GM21723 (cell line): ENCODE results near the gene STX8.

Experiments
- ATAC-seq: cut with Tn5 transposase; IDR thresholded peaks from one replicate; pipeline ENCODE4 v1.9.1; 2021; ENCODE audit warnings: mild to moderate bottlenecking, moderate library complexity; ENCODE audit not compliant: unreplicated experiment

Gene STX8

DNA sequence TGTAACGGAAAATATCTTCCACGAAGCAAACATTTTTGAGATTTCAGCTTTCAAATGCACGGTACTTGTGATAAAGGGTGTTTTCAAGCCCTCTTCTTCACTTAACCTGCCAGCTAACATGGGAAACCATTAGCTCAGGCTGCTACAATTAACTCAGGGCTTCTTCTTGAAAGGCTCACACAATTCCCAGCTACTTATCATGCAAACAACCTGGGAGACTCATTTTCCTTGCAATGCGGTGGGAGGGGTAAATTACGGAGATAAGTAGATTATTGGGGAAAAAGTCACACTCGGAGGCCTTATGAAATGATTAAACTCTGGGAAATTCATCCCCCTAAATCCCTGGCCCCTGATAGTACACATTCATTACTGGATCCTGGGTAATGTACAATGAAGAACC is 266.4 kb downstream of the STX8 start:
- ATAC-seq, result no peak

DNA sequence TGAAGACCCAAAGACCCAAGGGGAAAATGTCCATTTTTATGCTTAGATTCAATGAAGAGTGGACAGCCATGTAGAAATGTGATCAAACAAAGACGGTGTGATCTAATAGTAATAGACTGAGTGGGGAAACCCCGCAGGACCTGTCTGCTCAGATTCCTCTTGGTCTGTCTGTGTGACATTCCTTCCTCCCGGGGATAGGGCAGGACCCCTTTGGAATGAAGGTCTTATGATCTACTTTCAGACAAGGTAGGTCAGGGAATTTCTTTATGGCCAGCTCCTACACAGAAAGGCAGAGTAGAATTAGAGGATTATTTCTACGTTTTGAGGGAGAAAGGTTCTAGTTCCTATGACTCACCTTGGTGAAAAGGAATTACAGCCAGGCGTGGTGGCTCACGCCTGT is 267.6 kb downstream of the STX8 start:
- no peak for ATAC-seq

DNA sequence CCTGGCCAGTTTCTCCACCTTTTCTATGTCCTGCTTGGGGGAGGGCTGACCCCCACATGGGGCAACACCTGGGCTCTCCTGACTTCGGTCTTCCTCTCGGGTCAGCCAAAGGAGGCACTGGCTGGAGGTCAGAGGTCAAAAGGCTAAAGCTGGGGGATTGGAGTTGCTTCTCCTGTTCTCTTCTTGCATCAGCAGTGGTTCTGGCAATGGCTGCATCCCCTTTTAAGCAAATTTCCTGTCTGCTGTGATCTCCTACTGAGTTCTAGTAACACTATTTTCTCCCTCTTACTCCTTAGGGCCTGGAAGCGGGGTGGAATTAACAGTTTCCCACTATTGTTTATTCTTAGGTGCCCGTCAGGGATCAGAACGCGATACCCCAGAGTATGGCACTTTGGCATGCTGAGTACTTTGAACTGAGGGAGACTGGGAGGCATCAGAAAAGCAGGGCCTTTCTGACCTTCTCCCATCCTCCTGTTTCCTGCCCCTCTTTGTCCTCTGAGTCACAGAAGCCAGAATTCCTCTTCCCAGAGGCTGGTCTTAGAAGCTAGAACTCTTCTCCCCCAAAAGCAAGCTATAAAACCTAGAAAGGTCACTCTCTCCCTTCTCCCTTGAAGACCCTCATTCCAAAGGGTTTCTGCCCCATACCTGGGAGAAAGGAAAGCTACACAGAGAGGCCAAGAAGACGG is 268.2 kb downstream of the STX8 start:
- ATAC-seq, result no peak

DNA sequence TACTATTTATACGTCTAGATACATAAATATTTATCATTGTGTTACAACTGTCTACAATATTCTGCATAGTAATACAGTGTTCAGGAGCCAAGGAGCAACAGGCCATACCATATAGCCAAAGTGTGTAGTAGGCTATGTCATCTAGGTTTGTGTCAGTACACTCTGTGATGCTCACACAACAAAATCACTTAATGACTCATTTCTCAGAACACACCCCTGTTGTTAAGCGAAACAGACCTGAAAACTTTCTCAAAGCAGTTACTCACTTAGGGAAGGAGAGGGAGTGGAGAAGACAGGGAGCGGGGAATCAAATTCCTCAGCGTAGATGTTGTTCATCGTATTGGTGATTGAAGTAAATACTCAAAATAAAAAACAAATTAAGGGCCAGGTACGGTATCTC is 269.5 kb downstream of the STX8 start:
- no peak for ATAC-seq

DNA sequence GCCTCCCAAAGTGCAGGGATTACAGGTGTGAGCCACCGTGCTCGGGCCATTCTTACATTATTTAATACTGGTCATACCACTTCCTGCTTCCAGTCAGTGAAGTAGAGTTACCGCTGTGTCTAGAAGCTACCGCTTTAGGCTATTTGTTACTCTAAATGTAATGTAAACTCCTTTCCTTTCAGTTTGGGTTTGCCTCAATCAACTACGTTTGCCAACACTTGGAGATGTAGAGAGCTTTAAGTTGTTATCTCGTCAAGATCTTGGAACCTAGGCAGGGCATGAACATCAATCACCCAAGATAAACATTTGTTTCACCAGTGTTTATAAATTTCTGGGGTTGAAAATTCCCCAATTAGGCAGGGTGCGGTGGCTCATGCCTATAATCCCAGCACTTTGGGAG is 275.9 kb downstream of the STX8 start:
- ATAC-seq, result no peak

DNA sequence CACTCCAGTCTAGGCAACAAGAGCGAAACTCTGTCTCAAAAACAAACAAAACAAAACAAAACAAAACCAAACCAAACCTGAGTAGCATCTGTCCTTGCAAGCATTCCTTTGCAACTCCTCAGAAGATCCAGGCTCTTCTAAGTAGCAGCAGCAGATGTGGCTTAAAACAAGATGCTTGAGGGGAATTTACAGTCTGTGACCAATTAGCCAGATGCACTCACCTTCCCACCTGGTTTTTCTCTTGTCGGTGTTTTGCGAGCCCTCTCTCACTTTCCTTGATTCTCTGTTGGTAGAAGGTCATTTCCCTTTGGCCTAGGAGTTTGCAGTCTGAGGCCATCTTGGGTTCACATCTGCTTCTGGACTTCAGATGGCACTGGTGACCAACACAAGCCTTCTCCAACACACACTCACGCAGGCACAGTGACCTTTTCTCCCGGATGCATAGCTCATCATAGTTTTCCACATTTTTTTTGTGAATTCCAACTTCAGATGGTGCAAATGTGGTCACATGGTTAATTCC is 276.8 kb downstream of the STX8 start:
- ATAC-seq, result no peak

DNA sequence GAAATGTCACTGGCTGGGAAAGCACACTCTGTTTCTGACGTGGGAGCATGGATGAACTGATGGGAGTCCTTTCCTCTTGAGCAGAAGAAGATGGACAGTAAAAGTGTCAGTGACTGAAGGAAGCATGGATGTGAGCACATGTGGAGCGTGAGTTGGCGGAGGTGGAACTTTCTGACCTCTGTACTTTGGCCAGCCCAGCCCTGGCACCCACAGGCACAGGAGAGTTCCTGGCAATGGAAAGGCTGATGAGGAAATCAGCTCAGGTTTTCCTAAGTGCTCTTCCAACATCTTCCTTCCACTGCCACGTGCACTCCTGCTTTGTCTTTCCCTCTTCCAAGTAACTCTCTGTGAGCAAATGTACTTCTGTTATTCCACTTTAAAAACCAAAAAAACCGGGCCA is 277.5 kb downstream of the STX8 start:
- ATAC-seq, result no peak

DNA sequence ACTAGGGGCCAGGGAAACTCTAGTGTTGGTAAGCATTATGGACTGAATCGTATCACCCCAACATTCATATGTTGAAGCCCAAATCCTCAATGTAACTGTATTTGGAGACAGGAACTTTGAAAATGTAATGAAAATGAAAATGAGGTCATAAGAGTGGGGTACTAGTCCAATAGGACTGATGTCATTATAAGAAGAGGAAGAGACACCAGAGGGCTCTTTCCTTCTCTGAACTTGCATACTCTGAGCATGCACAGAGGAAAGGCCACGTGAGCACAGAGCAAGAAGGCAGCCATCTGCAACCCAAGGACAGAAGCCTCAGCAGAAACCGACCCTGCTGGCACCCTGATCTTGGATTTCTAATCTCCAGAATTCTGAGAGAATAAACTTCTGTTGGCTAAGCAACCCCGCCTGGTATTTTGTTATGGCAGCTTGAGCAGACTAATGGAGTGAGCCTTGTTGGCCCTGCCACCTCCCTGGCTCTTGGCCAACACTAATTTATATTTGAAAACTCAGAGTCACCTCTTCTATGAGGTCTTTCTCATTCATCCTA is 280.9 kb downstream of the STX8 start:
- ATAC-seq, result no peak

DNA sequence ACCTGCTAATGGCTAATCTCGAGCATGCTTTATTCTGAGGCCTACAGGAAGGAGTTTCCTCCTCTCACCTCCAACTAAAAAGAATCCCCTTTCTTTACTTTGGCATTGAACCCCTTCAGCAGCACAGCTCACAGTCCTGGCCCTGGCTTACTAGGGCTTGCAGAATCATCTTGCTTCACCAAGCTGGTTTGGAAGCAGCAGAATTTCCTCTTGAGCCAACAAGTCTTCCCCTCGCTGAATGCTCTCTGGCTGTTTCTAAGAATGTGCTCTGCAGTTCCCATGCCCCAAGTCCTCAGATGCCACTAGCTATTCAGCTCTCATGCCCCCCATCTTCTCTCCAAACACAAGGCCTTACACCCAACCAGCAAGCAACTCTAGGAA is 283.1 kb downstream of the STX8 start:
- ATAC-seq, result no peak

DNA sequence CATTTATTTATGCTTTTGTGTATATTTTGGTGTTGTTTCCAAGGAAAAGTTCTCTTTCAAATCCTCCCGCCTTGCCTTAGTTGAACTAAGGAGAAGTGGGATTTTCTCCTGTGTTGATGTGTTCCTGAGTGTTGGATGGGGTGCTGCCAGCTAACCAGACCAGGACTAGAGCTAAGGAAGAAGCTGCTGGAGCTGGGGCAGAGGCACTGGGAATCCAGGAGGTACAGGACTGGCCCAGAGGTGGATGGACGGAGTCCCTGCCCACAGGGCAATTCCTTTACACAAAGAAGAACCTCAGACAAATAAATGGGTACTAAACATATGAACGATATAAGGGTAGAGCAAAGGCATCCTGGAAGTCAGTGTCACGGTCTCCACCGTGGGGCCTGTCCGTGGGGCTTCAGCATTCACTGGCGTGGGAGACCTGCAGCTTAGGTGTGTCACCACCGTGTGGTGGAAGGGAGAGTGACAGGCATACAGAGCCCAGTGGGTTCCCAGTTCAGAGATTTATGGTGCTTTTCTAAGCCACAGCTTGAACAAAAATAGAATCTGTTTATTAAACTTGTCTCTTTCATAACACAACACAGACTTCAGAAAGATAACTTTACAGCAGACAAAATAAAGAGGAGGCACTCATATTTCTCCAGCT is 283.6 kb downstream of the STX8 start:
- no peak for ATAC-seq

DNA sequence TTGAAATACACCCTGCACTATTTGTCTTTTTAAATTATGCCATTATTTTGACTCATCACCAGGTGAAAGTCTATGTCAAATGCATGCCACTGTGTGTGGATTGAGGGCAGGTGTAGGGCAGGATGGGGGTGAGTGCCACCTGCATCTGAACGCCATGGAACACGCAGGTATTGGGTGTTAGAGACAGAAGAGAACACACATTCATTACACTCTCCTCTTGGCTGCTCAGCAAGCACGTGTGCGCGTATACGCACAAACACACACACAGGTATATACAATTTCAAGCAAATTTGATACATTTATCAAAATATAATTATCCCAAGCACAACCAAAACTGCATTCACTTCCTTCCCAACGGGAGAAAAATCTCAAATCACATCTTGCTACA is 285.4 kb downstream of the STX8 start:
- ATAC-seq, result no peak

DNA sequence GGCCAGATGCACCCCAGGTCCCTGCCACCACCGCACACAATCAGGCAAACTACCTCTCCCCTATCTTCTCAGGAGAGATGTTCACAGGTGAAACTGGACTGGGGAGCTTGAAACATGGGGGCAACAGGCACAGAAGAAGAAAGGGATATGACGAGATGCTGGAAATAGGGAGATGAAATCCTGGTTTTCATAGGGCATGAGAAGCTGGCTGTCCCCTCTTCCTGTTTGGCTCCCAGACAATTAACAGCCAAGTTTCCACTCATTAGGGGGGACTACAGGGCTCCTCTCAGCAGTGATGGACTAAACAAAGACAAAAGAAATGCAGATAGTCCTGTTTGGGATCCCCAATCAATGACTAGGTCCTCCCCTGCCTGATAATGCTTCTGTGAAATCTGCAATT is 288.3 kb downstream of the STX8 start:
- no peak for ATAC-seq

DNA sequence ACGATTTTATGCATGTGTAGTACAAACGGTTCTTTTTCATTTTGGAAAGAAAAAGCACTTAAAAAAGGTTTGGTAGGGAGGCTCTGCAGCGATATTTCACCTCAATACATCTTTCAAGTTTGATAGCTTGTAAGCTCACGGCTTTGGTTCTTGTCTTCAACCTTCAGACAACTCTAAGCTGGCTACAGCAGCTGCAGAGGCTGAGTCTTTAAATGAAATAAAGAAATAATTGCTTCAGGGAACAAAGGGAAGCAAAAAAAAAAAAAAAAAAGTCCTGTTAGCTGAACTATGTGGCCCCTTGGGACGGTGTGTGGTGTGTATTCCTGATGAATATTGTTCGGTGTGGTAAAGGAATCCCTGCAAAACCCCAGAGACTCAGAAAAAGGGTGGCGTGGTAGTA is 289.2 kb downstream of the STX8 start:
- no peak for ATAC-seq

DNA sequence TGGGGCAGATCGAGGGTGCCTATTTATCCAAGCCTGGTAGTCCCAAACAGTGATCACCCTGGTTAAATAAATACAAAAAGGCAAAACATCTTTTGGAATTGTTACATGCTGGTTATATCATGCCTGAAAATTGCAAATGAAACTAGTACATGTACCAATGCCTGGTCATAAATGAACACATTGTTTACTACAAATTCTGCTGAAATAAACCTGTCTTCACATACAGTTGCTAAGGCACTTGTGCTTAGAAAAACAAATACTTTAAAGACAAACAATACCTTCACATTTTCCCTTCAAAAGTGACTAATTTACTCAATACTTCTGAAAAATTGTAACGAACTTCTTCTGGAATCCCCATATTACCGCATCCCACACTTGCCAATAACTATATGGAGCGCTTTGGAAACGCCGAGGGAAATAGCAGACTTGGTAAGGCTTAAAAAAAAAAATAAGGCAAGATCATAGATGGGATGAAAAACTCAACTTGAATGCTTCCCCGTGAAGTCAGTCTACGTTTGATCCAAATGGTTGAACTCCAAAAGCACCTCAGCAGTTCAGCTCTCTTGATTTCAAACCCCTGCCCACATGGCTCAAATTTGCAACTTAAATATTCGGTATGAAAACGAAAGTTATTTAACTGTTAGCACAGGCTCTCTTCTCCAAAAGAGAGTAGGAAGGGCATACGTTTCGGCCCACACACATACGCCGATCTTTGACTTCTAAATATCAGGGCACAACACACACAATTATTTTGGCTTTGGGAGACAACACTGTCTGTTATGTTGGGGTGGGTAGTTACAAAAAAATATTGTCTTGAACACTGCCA is 289.8 kb downstream of the STX8 start:
- no peak for ATAC-seq

DNA sequence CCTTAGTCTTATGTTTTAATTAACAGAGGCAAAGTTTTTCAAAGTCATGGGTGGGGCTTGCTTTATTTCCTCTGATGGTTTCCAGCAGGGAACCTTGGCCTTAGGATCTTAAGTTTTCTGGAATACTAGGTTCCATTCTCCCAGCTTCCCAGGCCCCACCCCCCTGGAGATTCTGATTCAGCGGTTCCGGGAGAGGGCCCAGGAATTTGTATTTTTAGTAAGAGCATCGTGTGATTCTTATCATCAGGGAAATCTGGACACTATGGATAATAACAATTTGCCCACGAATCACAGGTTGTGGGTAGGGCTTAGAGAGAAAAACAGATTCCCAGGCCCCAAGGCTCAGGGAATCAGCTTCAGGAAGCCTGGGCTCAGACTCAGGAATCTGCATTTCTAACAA is 290.7 kb downstream of the STX8 start:
- no peak for ATAC-seq

DNA sequence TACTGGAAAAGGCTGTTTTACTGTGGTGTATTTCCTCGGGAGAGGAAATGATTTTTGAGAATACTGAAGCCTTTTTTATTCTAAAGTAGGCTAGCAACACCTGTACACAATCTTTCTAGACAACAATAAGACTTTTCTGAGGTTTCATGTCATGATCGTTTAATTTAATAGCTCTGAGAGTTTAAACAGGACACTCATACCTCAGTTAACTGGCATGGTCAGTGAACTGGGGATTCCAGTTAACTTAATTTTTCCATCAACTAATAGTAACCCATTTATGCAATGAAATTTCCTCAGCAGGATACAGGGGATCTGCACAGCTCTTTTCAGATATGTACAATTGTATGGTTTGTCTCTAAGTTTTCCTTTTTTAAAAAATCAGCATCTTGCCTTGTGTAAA is 291.7 kb downstream of the STX8 start:
- no peak for ATAC-seq

DNA sequence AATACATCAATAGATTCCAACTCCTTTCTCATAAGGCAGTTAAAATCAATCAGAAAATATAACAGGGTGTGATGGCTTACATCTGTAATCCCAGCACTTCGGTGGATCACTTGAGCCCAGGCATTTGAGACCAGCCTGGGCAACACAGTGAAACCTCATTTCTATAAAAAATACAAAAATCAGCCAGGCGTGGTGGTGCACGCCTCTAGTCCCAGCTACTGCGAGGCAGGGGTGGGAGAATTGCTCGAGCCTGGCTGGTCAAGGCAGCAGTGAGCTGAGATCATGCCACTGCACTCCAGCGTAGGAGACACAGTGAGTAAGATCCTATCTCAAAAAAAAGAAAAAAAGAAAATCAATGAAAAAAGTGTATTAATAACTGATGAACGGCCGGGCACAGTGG is 295.7 kb downstream of the STX8 start:
- ATAC-seq, result no peak

DNA sequence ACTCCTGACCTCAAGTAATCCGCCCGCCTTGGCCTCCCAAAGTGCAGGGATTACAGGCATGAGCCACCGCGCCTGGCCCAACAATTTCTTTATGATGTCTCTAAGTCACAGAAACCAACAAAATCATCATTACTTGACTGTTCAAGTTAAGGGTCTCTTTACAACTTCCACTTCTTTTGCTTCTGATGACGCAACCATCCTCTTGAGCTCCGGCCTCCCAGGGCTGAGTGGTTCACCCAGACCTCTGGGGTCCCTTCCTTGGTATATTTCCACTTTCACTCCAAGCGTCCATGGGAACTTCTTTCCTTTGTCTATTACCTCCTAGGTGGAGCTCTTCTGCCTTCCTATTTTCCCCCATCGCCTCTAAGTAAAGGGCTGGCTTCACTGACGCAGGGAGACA is 300.6 kb downstream of the STX8 start:
- no peak for ATAC-seq

DNA sequence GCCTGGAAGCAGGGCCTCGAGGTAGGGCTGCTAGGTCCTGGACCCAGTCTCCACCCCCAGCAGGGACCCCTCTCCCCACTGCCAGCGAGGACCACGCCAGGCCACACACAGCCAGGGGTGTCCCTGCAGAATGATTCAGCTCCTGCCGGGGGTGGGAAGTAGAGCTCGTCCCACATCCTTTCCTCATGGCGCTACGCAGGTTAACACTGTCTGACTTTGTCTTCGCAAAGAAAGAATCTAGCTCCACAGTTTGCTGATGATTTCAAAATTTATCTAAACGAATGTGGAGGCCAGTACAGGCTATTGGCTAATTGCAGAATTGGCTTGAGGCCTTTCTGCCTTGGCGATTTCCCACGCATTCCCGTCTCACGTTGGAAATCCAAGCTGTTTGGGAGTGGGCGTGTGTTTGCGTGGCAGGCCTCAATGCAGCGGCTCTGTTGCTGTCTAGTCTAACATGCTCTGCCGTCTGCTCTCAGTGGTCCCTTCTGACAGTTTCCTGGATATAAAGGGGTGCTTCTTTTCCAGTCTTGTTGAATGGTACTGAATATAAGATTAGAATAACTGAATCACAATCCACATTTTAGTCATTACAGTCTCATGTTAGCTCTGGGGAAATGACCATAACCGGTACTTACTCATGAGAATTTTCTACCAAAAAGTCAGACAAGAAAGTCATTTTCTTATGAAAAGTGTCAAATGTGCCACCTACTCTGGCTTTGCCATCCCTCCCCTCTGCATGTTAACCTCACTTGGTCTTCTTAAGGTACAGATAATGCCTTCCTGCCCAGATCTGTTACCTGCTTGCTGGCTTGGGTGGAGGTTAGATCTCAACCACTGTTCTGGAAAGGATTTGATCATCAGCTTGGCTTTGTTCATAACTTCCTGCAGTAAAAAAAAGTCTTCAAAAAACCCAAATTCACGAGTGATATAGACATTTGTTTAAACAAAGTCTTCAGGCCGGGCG is 301.9 kb downstream of the STX8 start:
- ATAC-seq, result no peak

DNA sequence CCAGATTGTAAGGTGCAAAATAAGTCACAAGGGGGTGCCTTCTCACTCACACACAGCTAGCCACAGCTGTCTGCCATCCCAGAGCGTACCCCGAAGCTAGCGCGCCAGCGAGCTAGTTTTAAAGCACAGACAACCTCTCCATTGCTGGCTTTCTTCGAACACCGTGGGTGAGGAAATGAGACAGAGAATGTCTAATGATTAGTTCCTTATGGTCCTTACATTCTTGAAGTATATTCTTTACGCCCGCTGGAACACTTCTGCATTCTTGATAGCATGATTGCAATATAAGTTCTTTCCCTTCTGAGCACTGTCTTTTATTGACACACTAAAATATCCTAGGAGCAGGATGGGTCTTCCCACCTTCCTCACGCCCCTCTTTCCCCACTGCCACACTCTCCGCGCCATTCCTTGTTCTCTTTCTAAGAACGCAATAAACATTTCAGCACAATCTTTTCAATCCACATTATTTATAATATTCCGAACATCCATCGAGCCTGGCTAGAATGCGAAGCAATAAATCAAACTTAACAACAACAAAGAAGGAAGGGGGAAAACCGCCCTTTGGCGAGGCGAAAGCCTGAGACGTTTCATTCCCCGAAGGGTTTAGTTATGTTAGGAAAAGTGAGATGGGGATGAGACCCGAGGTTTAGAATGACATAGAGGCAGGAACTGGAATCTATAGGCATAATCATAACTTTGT is 303.0 kb downstream of the STX8 start:
- ATAC-seq, result no peak
